KOPT-K1 (cell line): ENCODE results near the gene ATP2A1.
A peak's percentile ranks its signal among the peaks of the same experiment; 100 is the strongest.
"Not testable (repeated sequence)": the region's sequence is repeated elsewhere in the genome, so short reads cannot be mapped to it uniquely, and the experiment has no call there.

Experiments used
- H3K27ac ChIP-seq: fragments of 200-600 bp; sonication (generic); 2 replicates; pipeline ENCODE4 v1.5.1; 2016; ENCODE audit warnings: antibody characterized with exemption, mild to moderate bottlenecking, low read depth, low read length; ENCODE audit not compliant: poor library complexity, severe bottlenecking
- H3K36me3 ChIP-seq: fragments of 200-600 bp; sonication (generic); 2 replicates; pipeline ENCODE4 v1.5.1; 2017; ENCODE audit warnings: antibody characterized with exemption, mild to moderate bottlenecking, low read length, moderate library complexity; ENCODE audit not compliant: insufficient read depth
- H3K9me3 ChIP-seq: fragments of 200-600 bp; sonication (generic); 2 replicates; pipeline ENCODE4 v1.5.1; 2017; ENCODE audit warnings: antibody characterized with exemption, low read length, mild to moderate bottlenecking; ENCODE audit not compliant: insufficient read depth, poor library complexity, severe bottlenecking

The ATP2A1 gene

GRCh38 chr16:28939825-28940224, 61.5 kb downstream of the ATP2A1 start:
- not testable (repeated sequence) for H3K9me3 ChIP-seq, H3K36me3 ChIP-seq, H3K27ac ChIP-seq

- Histone ChIP-seq H3K9me3 (no peaks in the 10 kb centered on the region), H3K27ac (no peak overlapping the region)
These were observed 65.0 kb downstream of the ATP2A1 start for GRCh38 chr16:28943281-28943680.

GRCh38 chr16:28946681-28947080, 68.4 kb downstream of the ATP2A1 start:
- H3K36me3 ChIP-seq = no peaks in the 10 kb centered on the region
- H3K9me3 ChIP-seq = no peaks in the 10 kb centered on the region
- H3K27ac ChIP-seq = no peak overlapping the region

More at GRCh38 chr16:28943281-28943680, 65.0 kb downstream of the ATP2A1 start:
- no peaks in the 10 kb centered on the region for H3K36me3 ChIP-seq

GRCh38 chr16:28950648-28951409, 72.5 kb downstream of the ATP2A1 start, which contains the start of gene NFATC2IP:
Gene NFATC2IP (plus strand): TSS chr16:28950937. CDS start chr16:28951012, 75 bp downstream.
- peak within 1 kb of the TSS; percentile 82 for H3K27ac ChIP-seq
- peaks cover 39% of the 10 kb centered on the region for H3K36me3 ChIP-seq
- no peaks in the 10 kb centered on the region for H3K9me3 ChIP-seq

GRCh38 chr16:28951410-28951943, 73.2 kb downstream of the ATP2A1 start:
- Histone ChIP-seq H3K27ac (peak overlapping the region; percentile 82), H3K9me3 (no peaks in the 10 kb centered on the region), H3K36me3 (peaks cover 46% of the 10 kb centered on the region)
